Liver (tissue), 9 donors: ENCODE measurements around the gene PPP6R2. TPM values are rescaled to one million over a fixed set of nuclear protein-coding genes. Genes with fewer than 3 reads are reported as not detected.

ENCODE experiments used
- DNase-seq: peaks from one replicate; pipeline ENCODE4 v3.0.0-alpha.2; 2017; ENCODE audit warnings: low spot score
- H3K27ac ChIP-seq, 2 donors: one replicate each; pipeline ENCODE4 v1.7.0; 2013; ENCODE audit warnings: inconsistent platforms in 2 of 2, low read length in 2 of 2, control low read depth in 1 of 2, low read depth in 1 of 2, mild to moderate bottlenecking in 1 of 2
- H3K27me3 ChIP-seq, 4 donors: one replicate each; pipeline versions ENCODE4 v1.6.1 to v1.7.0; 2013; ENCODE audit warnings: low read length in 3 of 4, inconsistent platforms in 1 of 4, mild to moderate bottlenecking in 1 of 4, moderate library complexity in 1 of 4; ENCODE audit not compliant: control insufficient read depth in 4 of 4, insufficient read depth in 4 of 4
- H3K36me3 ChIP-seq, 4 donors: one replicate each; pipeline versions ENCODE4 v1.6.1 to v1.7.0; 2013; ENCODE audit warnings: low read length in 3 of 4, mild to moderate bottlenecking in 3 of 4, low read depth in 1 of 4, moderate library complexity in 1 of 4; ENCODE audit not compliant: control insufficient read depth in 4 of 4, insufficient read depth in 3 of 4
- H3K4me1 ChIP-seq, 4 donors: one replicate each; pipeline versions ENCODE4 v1.6.1 to v1.7.0; 2013; ENCODE audit warnings: low read length in 3 of 4, mild to moderate bottlenecking in 3 of 4, moderate library complexity in 1 of 4; ENCODE audit not compliant: control insufficient read depth in 4 of 4, insufficient read depth in 4 of 4
- H3K4me3 ChIP-seq, 3 donors: one replicate each; pipeline versions ENCODE4 v1.6.1 to v1.7.0; 2013; ENCODE audit warnings: low read length in 3 of 3, control low read depth in 1 of 3, low read depth in 1 of 3, mild to moderate bottlenecking in 1 of 3
- H3K9ac ChIP-seq, 2 donors: one replicate each; pipeline ENCODE4 v1.7.0; 2013; ENCODE audit warnings: low read length in 2 of 2, mild to moderate bottlenecking in 2 of 2, moderate library complexity in 2 of 2, control low read depth in 1 of 2, low read depth in 1 of 2
- H3K9me3 ChIP-seq, 4 donors: one replicate each; pipeline versions ENCODE4 v1.6.1 to v1.7.0; 2013; ENCODE audit warnings: low read length in 3 of 4; ENCODE audit not compliant: control insufficient read depth in 4 of 4
- EGR1 ChIP-seq, 2 donors: IDR thresholded peaks; 2 replicates each; pipeline ENCODE4 v1.6.1; 2016 to 2018; ENCODE audit warnings: antibody characterized with exemption in 2 of 2, low read depth in 2 of 2
- FOXA1 ChIP-seq: IDR thresholded peaks from 2 replicates; pipeline ENCODE4 v1.6.1; 2016; ENCODE audit warnings: antibody characterized with exemption
- FOXA2 ChIP-seq: IDR thresholded peaks from 2 replicates; pipeline ENCODE4 v1.6.1; 2016; ENCODE audit warnings: antibody characterized with exemption
- GABPA ChIP-seq, 2 donors: IDR thresholded peaks in 1 of 2; conservative IDR thresholded peaks in 1 of 2; 2 replicates each; pipeline ENCODE4 v1.6.1; 2016; ENCODE audit warnings: antibody characterized with exemption in 2 of 2, mild to moderate bottlenecking in 1 of 2, moderate library complexity in 1 of 2
- HNF4A ChIP-seq, 2 donors: conservative IDR thresholded peaks; 2 replicates each; pipeline ENCODE4 v1.6.1; 2016; ENCODE audit warnings: antibody characterized with exemption in 2 of 2, mild to moderate bottlenecking in 2 of 2
- HNF4G ChIP-seq: IDR thresholded peaks from 2 replicates; pipeline ENCODE4 v1.6.1; 2016; ENCODE audit warnings: antibody characterized with exemption
- JUND ChIP-seq, 2 donors: IDR thresholded peaks; 2 replicates each; pipeline ENCODE4 v1.6.1; 2016; ENCODE audit warnings: antibody characterized with exemption in 2 of 2
- TAF1 ChIP-seq: conservative IDR thresholded peaks from 2 replicates; pipeline ENCODE4 v1.6.1; 2016; ENCODE audit warnings: antibody characterized with exemption, mild to moderate bottlenecking
- YY1 ChIP-seq: IDR thresholded peaks from 2 replicates; pipeline ENCODE4 v1.6.1; 2016; ENCODE audit warnings: antibody characterized with exemption, mild to moderate bottlenecking
- WGBS: extraction: QIAGEN DNeasy Blood & Tissue Kit; methylation state at CpG from one replicate; pipeline ENCODE4 v1.1.7; 2013; 5-methylcytosine and 5-hydroxymethylcytosine counted together
- polyA plus RNA-seq, 2 donors: library from polyadenylated mRNA; stranded (reverse) in 1 of 2; unstranded in 1 of 2; fragments of 200-250 nt in 1 of 2; fragments of >200 nt in 1 of 2; fragmentation: Nextera tagmentation in 1 of 2; extraction: Ambion mirVana in 1 of 2; gene quantifications; one replicate each; pipeline versions ENCODE4 v1.2.1 to v1.2.3, GENCODE V29; 2013 to 2015
- total RNA-seq, 2 donors: library from RNA; depleted of rRNA; stranded (reverse); fragments of >200 nt; gene quantifications; one replicate each; pipeline ENCODE4 v1.2.3, GENCODE V29; 2014
- TF ChIP-seq, protein P1 (sequence below): IDR thresholded peaks from 2 replicates; pipeline ENCODE4 v1.6.1; 2016; ENCODE audit warnings: antibody characterized with exemption
- TF ChIP-seq, protein P2 (sequence below): fragments of 150-350 bp; IDR thresholded peaks from 2 replicates; pipeline ENCODE4 v1.5.1; 2017; ENCODE audit warnings: improper control_type of control experiment, low read depth, low read length; ENCODE audit not compliant: missing input control
- TF ChIP-seq, protein P3 (sequence below): IDR thresholded peaks from 2 replicates; pipeline ENCODE4 v1.6.1; 2016; ENCODE audit warnings: antibody characterized with exemption
- TF ChIP-seq, protein P4 (sequence below): IDR thresholded peaks from 2 replicates; pipeline ENCODE4 v1.6.1; 2016; ENCODE audit warnings: antibody characterized with exemption
- donor health status: healthy.
- donor health status: healthy.
- donor health status: healthy.
- donor health status: healthy.
- donor health status: healthy.

The PPP6R2 gene
- total and polyA plus RNA-seq, 4 donors = 28.8 to 117 (median 47.2) TPM

DNA sequence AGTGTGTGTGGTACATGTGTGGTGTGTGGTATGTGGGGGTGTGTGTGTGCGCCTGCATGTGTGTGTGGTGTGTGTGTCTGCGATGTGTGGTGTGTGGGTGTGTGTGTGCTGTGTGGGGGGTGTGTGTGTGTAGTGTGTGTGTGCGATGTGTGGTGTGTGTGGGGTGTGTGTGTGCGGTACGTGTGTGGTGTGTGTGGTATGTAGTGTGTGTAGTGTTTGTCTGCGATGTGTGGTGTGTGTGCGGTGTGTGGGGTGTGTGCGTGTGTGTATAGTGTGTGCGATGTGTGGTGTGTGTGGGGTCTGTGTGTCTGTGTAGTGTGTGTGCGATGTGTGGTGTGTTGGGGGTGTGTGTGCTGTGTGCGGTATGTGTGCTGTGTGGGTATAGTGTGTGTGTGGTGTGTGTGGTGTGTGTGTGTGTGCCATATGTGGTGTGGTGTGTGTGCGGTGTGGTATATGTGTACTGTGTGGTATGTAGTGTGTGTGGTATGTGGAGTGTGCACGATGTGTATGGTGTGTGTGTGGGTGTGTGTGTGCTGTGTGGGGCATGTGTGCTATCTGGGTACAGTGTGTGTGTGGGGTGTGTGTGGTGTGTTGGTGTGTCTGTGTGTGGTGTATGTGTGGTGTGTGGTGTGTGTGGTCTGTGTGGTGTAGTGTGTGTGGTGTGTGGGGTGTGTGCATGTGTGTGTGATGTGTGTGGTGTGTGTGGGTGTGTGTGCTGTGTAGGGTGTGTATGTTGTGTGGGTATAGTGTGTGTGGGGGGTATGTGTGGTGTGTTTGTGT lies 5.7 kb upstream of the PPP6R2 start:
- Histone ChIP-seq H3K27ac (no peak overlapping the region), H3K4me1 (peaks cover 0 to 14% (median 4%) of the 10 kb centered on the region in 4 donors), H3K27me3 (no peaks in the 10 kb centered on the region), H3K9ac (no peak overlapping the region), H3K9me3 (no peaks in the 10 kb centered on the region), H3K36me3 (no peaks in the 10 kb centered on the region), H3K4me3 (no peak overlapping the region)
- no peak for DNase-seq
- TF ChIP-seq GABPA (IDR thresholded peaks at IDR 0.05 in 1 of 2, conservative IDR thresholded peaks at IDR 0.05 in 1 of 2) = no peak
- no peak for TF ChIP-seq TAF1
- no peak for TF ChIP-seq JUND (IDR thresholded peaks at IDR 0.05)
- TF ChIP-seq, protein P1, sequence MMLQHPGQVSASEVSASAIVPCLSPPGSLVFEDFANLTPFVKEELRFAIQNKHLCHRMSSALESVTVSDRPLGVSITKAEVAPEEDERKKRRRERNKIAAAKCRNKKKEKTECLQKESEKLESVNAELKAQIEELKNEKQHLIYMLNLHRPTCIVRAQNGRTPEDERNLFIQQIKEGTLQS = no peak
- TF ChIP-seq, protein P2, sequence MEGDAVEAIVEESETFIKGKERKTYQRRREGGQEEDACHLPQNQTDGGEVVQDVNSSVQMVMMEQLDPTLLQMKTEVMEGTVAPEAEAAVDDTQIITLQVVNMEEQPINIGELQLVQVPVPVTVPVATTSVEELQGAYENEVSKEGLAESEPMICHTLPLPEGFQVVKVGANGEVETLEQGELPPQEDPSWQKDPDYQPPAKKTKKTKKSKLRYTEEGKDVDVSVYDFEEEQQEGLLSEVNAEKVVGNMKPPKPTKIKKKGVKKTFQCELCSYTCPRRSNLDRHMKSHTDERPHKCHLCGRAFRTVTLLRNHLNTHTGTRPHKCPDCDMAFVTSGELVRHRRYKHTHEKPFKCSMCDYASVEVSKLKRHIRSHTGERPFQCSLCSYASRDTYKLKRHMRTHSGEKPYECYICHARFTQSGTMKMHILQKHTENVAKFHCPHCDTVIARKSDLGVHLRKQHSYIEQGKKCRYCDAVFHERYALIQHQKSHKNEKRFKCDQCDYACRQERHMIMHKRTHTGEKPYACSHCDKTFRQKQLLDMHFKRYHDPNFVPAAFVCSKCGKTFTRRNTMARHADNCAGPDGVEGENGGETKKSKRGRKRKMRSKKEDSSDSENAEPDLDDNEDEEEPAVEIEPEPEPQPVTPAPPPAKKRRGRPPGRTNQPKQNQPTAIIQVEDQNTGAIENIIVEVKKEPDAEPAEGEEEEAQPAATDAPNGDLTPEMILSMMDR = no peak
- TF ChIP-seq, protein P3, sequence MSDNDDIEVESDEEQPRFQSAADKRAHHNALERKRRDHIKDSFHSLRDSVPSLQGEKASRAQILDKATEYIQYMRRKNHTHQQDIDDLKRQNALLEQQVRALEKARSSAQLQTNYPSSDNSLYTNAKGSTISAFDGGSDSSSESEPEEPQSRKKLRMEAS = no peak
- no peak for TF ChIP-seq EGR1 (IDR thresholded peaks at IDR 0.05; ENCODE audit: low read depth in 2 of 2)
- TF ChIP-seq FOXA1 = no peak
- TF ChIP-seq YY1 = no peak
- no peak for TF ChIP-seq HNF4G
- TF ChIP-seq, protein P4, sequence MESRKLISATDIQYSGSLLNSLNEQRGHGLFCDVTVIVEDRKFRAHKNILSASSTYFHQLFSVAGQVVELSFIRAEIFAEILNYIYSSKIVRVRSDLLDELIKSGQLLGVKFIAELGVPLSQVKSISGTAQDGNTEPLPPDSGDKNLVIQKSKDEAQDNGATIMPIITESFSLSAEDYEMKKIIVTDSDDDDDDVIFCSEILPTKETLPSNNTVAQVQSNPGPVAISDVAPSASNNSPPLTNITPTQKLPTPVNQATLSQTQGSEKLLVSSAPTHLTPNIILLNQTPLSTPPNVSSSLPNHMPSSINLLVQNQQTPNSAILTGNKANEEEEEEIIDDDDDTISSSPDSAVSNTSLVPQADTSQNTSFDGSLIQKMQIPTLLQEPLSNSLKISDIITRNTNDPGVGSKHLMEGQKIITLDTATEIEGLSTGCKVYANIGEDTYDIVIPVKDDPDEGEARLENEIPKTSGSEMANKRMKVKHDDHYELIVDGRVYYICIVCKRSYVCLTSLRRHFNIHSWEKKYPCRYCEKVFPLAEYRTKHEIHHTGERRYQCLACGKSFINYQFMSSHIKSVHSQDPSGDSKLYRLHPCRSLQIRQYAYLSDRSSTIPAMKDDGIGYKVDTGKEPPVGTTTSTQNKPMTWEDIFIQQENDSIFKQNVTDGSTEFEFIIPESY = no peak
- 97% methylated on average over 13 of the region's 13 CpGs for WGBS

DNA sequence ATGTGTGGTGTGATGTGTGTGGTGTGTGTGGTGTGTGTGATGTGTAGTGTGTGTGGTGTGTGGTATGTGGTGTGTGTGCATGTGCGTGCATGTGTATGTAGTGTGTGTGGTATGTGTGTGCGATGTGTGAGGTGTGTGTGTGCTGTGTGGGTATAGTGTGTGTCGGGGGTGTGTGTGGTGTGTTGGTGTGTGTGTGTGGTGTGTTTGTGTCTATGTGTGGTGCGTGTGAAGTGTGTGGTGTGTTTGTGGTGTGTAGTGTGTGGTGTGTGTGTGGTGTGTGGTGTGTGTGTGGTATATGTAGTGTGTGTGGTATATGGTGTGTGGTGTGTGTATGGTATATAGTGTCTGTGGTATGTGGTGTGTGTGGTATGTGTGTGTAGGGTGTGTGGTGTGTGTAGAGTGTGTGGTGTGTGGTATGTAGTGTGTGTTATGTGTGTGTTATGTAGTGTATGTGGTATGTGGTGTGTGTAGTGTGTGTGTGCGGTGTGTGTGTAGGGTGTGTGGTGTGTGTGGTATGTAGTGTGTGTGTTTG lies 5.0 kb upstream of the PPP6R2 start:
- H3K36me3 ChIP-seq = no peaks in the 10 kb centered on the region

More for the DNA sequence above, 5.0 kb upstream of the PPP6R2 start:
- no peak for TF ChIP-seq GABPA (IDR thresholded peaks at IDR 0.05 in 1 of 2, conservative IDR thresholded peaks at IDR 0.05 in 1 of 2)
- TF ChIP-seq FOXA2 = no peak
- no peak for TF ChIP-seq HNF4A (conservative IDR thresholded peaks at IDR 0.05)
- TF ChIP-seq FOXA1 = no peak
- H3K4me3 ChIP-seq = no peak overlapping the region
- no peak for DNase-seq
- no peak overlapping the region for H3K27ac ChIP-seq
- no peak overlapping the region for H3K9ac ChIP-seq
- H3K4me1 ChIP-seq = peaks cover 3 to 20% (median 9%) of the 10 kb centered on the region in 4 donors
- H3K9me3 ChIP-seq = no peaks in the 10 kb centered on the region
- 98% methylated on average over 5 of the region's 5 CpGs for WGBS
- no peaks in the 10 kb centered on the region for H3K27me3 ChIP-seq
